ENCODE results near the gene LPAR2.
A peak's percentile ranks its signal among the peaks of the same experiment; 100 is the strongest.

The LPAR2 gene

GRCh38 chr19:19651076-19651475 is 23.1 kb upstream of the LPAR2 start:
- no peak for TF ChIP-seq POLR2A (IDR thresholded peaks at IDR 0.05; ENCODE audit: low read depth, low read length)
- no peak for TF ChIP-seq TAF1 (IDR thresholded peaks at IDR 0.05; ENCODE audit: borderline replicate concordance, low read depth, low read length)
- TF ChIP-seq POLR2AphosphoS5 (IDR thresholded peaks at IDR 0.05; ENCODE audit: low read depth, low read length): no peak
- peak; percentile 12 for DNase-seq (ENCODE audit: insufficient read length)
- FAIRE-seq: no peak

- TF ChIP-seq POLR2AphosphoS5 (IDR thresholded peaks at IDR 0.05; ENCODE audit: low read depth, low read length) (no peak), POLR2A (IDR thresholded peaks at IDR 0.05; ENCODE audit: low read depth, low read length) (no peak), TAF1 (IDR thresholded peaks at IDR 0.05; ENCODE audit: borderline replicate concordance, low read depth, low read length) (no peak)
- peak; percentile 10 for DNase-seq (ENCODE audit: insufficient read length)
- FAIRE-seq: no peak
Observed at GRCh38 chr19:19650331-19650730, 22.3 kb upstream of the LPAR2 start.

- no peak for TF ChIP-seq POLR2A (IDR thresholded peaks at IDR 0.05; ENCODE audit: low read depth, low read length)
- no peak for TF ChIP-seq POLR2AphosphoS5 (IDR thresholded peaks at IDR 0.05; ENCODE audit: low read depth, low read length)
- no peak for TF ChIP-seq TAF1 (IDR thresholded peaks at IDR 0.05; ENCODE audit: borderline replicate concordance, low read depth, low read length)
- FAIRE-seq (no peak), DNase-seq (ENCODE audit: insufficient read length) (peak; percentile 15)
Observed at GRCh38 chr19:19649580-19649995, 21.6 kb upstream of the LPAR2 start.

- TF ChIP-seq POLR2A (IDR thresholded peaks at IDR 0.05; ENCODE audit: low read depth, low read length) (no peak), POLR2AphosphoS5 (IDR thresholded peaks at IDR 0.05; ENCODE audit: low read depth, low read length) (no peak), TAF1 (IDR thresholded peaks at IDR 0.05; ENCODE audit: borderline replicate concordance, low read depth, low read length) (no peak)
- FAIRE-seq (no peak), DNase-seq (ENCODE audit: insufficient read length) (no peak)
Observed at GRCh38 chr19:19649155-19649554, 21.1 kb upstream of the LPAR2 start.

- no peak for FAIRE-seq
- TF ChIP-seq POLR2A (IDR thresholded peaks at IDR 0.05; ENCODE audit: low read depth, low read length) (no peak), POLR2AphosphoS5 (IDR thresholded peaks at IDR 0.05; ENCODE audit: low read depth, low read length) (no peak), TAF1 (IDR thresholded peaks at IDR 0.05; ENCODE audit: borderline replicate concordance, low read depth, low read length) (no peak)
Observed at GRCh38 chr19:19647037-19647835, 19.2 kb upstream of the LPAR2 start.

GRCh38 chr19:19645233-19645870 is 17.3 kb upstream of the LPAR2 start:
- TF ChIP-seq POLR2AphosphoS5 (IDR thresholded peaks at IDR 0.05; ENCODE audit: low read depth, low read length) (no peak), POLR2A (IDR thresholded peaks at IDR 0.05; ENCODE audit: low read depth, low read length) (no peak), TAF1 (IDR thresholded peaks at IDR 0.05; ENCODE audit: borderline replicate concordance, low read depth, low read length) (no peak)

More at GRCh38 chr19:19647037-19647835, 19.2 kb upstream of the LPAR2 start:
- no peak for DNase-seq (ENCODE audit: insufficient read length)

GRCh38 chr19:19644054-19644388 is 16.0 kb upstream of the LPAR2 start:
- DNase-seq (ENCODE audit: insufficient read length) (no peak), FAIRE-seq (no peak)
- TF ChIP-seq POLR2A (IDR thresholded peaks at IDR 0.05; ENCODE audit: low read depth, low read length) (no peak), POLR2AphosphoS5 (IDR thresholded peaks at IDR 0.05; ENCODE audit: low read depth, low read length) (no peak), TAF1 (IDR thresholded peaks at IDR 0.05; ENCODE audit: borderline replicate concordance, low read depth, low read length) (no peak)

More at GRCh38 chr19:19645233-19645870, 17.3 kb upstream of the LPAR2 start:
- DNase-seq (ENCODE audit: insufficient read length): no peak
- no peak for FAIRE-seq

- FAIRE-seq (peak; percentile 96), DNase-seq (ENCODE audit: insufficient read length) (peak; percentile 96)
- TF ChIP-seq POLR2A (IDR thresholded peaks at IDR 0.05; ENCODE audit: low read depth, low read length) (peak; percentile 56; the same call in 1 of the 2 replicates), TAF1 (IDR thresholded peaks at IDR 0.05; ENCODE audit: borderline replicate concordance, low read depth, low read length) (peak; percentile 18; the same call in 1 of the 2 replicates), POLR2AphosphoS5 (IDR thresholded peaks at IDR 0.05; ENCODE audit: low read depth, low read length) (peak; percentile 47)
Observed at GRCh38 chr19:19643158-19644053, 15.4 kb upstream of the LPAR2 start, which contains the start of gene GMIP. TSS of gene GMIP (minus strand) at chr19:19643657. CDS start at chr19:19643529, 128 bp downstream.

- FAIRE-seq (peak; percentile 93), DNase-seq (ENCODE audit: insufficient read length) (peak; percentile 71)
- peak; percentile 36 for TF ChIP-seq POLR2AphosphoS5 (IDR thresholded peaks at IDR 0.05; ENCODE audit: low read depth, low read length)
- peak; percentile 16; the same call in 1 of the 2 replicates for TF ChIP-seq TAF1 (IDR thresholded peaks at IDR 0.05; ENCODE audit: borderline replicate concordance, low read depth, low read length)
- peak; percentile 63; the same call in 1 of the 2 replicates for TF ChIP-seq POLR2A (IDR thresholded peaks at IDR 0.05; ENCODE audit: low read depth, low read length)
Observed at GRCh38 chr19:19642506-19643157, 14.6 kb upstream of the LPAR2 start.

- no peak for FAIRE-seq
- no peak for DNase-seq (ENCODE audit: insufficient read length)
- TF ChIP-seq POLR2AphosphoS5 (IDR thresholded peaks at IDR 0.05; ENCODE audit: low read depth, low read length) (no peak), TAF1 (IDR thresholded peaks at IDR 0.05; ENCODE audit: borderline replicate concordance, low read depth, low read length) (no peak), POLR2A (IDR thresholded peaks at IDR 0.05; ENCODE audit: low read depth, low read length) (no peak)
Observed at GRCh38 chr19:19637523-19638251, 9.7 kb upstream of the LPAR2 start.
